HG03460 (cell line): Measurements from ENCODE around the gene ELOF1.
"Not testable (repeated sequence)": the region's sequence is repeated elsewhere in the genome, so short reads cannot be mapped to it uniquely, and the experiment has no call there.

ENCODE experiments used
- ATAC-seq: cut with Tn5 transposase; IDR thresholded peaks from one replicate; pipeline ENCODE4 v1.9.1; 2021; ENCODE audit not compliant: unreplicated experiment

The ELOF1 gene

DNA sequence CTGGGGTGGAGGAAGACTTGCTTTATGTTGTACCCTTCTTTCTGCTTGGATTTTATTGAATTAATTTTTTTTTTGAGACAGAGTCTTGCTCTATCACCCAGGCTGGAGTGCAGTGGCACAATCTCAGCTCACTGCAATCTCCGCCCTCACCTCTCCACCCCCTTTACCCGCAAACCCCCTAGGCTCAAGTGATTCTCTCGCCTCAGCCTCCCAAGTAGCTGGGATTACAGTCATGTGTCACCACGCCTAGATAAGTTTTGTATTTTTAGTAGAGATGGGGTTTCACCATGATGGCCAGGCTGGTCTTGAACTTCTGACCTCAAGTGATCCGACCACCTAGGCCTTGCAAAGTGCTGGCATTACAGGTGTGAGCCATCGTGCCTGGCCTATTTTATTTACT, 14.3 kb upstream of the ELOF1 start:
- ATAC-seq = not testable (repeated sequence)

DNA sequence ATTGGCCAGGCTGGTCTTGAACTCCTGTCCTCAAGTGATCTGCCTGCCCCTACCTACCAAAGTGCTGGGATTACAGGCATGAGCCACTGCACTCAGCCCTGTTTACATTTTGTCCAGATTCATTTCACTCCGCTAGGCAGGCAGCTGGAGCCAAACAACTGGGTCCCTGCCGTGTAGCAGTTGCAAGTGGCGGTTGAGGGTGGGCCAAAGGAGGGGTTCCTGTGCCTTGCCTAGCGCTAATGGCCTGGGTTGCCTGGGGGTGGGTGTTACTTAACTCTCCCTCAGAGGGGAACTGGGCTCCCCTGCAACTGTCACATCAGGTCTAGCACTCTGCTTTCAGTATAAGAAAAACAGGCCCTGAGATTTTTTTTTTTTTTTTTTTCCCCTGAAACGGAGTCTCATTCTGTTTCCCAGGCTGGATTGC, 11.0 kb upstream of the ELOF1 start:
- ATAC-seq = no peak

DNA sequence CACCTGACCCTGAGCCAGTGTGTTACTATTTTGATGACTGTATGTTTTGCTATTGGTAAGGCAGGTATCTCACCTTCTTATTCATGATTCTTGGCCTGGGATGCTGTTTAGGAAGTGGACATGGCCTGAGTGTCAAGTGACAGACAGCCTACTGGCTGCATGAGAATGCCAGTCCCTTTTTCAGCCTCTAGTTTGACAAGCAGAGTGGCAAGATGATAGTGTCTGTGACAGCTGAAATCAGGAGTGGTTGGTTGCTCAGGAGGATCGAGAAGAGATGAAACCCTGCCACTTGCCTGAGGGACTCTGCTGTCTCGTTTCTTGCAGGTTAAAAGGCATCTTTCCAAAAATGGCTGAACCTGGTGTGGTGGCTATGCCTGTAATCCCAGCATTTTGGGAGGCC, 7.1 kb upstream of the ELOF1 start:
- no peak for ATAC-seq

DNA sequence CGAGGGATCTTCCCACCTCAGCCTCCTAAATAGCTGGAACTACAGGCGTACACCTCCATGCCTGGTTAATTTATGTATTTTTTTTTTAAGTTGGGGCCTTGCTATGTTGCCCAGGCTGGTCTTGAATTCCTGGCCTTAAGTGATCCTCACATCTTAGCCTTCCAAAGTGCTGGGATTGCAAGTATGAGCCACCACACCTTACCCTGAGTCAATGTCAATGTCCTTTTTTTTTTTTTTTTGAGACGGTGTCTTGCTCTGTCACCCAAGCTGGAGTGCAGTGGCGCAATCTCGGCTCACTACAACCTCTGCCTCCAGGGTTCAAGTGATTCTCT, 6.6 kb upstream of the ELOF1 start:
- ATAC-seq = not testable (repeated sequence)

DNA sequence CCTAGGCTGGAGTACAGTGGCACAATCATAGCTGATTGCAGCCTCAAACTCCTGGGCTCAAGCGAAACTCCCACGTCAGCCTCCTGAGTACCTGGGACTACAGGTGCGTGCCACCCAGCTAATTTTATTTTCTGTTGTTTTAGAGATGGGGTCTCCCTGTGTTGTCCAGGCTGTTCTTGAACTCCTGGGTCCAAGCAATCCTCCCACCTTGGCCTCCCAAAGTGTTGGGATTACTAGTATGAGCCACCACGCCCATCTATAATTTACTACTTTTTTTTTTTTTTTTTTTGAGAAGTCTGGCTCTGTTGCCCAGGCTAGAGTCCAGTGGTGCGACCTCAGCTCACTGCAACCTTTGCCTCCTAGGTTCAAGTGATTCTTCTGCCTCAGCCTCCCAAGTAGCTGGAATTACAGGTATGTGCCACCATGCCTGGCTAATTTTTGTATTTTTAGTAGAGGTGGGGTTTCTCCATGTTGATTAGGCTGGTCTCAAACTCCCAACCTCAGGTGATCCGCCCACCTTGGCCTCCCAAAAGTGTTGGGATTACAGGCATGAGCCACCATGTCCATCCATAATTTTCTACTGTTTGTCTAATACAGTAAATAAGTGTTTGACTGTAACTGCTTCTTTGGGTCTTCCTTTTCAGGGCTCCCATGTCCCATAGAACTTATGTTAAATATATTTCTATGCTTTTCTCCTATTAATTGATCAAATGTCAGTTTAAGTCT, 5.2 kb upstream of the ELOF1 start:
- ATAC-seq = not testable (repeated sequence)

DNA sequence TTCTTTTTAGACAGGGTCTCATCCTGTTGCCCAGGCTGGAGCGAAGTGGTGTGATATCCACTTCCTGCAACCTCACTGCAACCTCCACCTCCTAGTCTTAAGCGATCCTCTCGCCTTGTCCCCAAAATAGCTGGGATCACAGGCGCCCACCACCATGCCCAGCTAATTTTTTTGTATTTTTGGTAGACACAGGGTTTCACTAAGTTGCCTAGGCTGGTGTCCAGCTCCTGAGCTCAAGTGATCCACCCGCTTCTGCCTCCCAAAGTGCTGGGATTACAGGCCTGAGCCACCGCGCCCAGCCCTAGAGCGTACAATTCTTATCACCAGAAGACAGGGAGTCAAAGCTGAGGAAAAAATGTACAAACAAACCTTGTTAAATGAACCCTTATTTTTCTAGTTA, 4.5 kb upstream of the ELOF1 start:
- ATAC-seq = no peak

DNA sequence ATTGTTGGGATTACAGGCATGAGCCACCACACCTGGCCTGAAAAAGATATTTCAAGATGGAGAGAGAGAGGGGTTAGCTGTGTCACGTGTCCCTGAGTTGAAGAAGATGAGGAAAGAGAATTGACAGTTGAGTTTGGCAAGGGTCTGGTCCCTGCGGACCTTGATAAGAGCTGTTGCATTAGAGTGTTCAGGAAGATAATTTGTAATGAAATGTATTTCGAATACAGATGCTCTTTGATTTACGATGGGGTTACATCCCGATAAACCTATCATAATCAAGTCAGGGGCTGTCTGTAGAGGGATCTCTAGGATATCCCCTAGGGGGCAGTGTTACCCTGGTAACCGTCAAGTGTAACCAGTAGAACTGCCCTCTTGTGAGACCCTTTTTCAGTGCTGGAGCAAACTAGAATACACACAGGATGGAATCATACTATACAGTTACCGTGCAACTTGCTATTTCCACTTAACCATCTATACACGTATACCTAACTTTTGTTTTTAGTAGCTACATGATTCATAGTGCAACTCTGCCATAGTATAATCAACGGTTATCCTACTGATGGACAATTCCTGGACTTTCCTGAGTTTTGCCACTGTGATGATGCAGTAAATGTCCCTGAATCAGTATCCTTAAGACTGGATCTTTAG, 1.5 kb upstream of the ELOF1 start:
- no peak for ATAC-seq

DNA sequence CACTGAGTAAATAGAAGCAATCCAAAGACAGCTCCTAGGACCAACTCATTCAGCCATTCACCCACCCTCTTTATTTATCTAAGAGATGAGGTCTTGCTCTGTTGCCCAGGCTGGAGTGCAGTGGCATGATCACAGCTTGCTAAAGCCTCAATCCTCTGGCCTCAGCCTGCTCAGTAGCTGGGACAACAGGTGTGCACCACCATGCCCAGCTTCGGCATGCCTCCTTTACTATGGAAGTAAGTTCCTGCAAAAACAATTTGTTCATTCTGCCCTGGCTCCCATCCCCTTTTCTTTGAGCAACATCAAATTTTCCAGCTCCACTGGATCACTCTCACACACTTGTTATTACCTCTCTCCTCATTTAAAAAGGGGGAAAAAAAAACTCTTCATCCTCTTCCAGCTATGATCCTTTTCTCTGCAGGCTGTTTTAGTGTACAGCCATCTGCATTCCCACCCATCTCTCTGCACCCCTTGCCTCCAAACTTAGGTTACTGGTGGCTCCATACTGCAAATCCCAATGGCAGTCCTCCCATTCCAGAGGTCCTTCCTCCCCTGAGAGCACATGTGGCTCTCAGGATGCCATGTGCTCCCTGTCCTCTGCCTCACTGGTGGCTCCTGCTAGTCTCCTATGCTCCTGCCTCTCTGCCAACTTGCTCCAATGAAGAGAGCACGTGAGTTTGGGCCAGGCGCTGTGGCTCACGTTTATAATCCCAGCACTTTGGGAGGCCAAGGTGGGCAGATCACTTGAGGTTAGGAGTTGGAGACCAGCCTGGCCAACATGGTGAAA, 2.2 kb downstream of the ELOF1 start:
- no peak for ATAC-seq

DNA sequence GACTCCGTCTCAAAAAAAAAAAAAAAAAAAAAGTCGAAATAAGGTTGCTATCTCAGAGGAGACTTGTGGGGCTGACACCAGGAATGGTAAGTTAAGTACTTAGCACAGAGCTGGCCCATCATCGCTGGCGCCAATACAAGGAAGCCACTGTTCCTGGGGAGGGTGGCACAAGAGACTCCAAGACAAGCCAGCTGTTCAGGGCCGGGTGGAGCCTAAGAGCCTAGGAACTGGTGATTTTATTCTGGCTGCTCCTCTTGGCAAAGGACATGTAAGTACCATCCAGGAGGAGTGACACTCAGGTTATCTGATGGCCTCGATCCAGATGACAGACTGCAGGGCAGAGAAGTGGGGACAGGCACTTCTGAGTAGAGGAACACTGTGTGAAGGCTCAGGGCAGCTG, 3.8 kb downstream of the ELOF1 start:
- no peak for ATAC-seq

DNA sequence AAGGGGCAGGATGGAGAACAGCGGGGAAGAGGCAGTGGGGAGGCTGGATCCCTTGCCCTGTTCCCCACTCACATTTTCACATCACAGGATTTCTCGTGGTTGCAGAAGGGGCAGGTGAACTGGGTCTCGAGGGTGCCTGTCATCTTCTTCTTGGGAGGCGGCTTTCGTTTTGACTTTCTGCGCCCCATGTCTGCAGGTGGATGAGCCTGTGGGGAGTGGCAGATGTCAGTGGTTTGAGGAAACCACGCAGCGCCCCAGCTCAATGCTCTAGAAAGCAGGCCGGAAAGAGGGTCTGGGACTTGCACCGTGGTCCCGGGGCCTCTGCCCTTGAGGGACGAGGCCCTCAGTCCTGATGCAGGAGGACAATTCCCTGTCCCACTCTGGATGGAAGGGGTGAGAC, 4.9 kb downstream of the ELOF1 start:
- ATAC-seq = no peak

DNA sequence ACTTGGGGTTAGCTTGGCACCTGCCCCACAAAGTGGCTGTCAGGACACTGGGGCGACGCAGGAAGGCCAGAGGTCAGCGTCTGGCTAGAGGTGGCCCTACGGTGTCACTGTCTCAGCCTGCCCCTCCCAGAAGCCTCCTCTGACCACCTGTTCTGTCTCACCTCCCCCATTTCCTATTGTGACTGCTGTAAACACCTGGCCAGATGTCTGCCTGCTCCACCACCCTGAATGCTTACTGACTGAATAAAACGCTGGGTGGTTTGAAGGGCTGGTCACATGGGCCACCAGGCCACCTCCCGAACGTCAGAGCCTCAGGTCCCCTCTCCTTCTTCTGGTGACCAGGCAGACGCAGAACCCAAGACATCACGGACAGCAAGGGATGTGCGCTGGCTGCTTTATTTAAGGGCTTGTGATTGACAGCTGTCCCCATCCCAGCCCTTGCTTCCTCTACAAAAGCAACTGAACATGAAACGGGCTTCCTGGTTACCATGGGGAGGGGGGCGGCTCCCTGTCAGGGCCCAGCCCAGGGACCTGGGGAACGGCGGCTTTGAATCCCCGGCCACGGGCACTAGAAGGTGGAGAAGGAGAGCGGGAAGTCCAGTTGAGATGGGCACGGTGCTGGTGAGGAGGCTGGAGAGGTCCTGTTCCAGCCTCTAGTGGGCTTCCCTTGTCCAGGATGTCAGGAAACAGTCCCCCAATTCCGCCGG, 6.2 kb downstream of the ELOF1 start:
- ATAC-seq = no peak

DNA sequence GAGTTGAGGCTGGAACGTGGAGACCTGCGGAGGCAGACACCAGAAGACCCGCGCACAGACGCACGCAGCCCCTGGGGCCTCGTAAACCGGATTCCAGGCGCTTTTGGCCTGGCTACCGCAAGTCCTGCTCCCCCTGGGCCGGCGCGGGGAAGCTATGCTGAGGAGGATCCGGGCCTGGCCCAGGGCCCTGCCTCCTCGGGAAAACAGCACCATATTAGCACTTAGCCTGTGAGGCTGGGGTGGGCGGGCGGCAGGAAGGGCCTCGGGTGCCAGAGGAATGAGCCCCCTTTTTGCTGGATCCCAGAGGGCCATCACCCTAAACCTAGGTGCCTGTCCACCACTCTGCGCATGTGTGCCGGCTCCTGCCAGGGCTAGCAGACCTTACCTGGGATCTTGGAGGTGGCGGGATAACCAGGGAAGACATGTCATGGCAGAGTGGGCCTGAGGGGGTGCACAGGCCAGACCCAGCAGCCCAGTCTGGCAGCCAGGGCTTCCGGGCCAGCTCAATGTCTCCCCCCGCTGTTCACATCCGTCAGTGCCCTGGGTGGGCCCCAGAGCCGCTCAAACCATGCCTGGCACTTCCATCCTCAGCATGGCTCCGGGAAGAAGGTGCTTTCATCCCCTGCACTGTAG, 7.3 kb downstream of the ELOF1 start:
- no peak for ATAC-seq

DNA sequence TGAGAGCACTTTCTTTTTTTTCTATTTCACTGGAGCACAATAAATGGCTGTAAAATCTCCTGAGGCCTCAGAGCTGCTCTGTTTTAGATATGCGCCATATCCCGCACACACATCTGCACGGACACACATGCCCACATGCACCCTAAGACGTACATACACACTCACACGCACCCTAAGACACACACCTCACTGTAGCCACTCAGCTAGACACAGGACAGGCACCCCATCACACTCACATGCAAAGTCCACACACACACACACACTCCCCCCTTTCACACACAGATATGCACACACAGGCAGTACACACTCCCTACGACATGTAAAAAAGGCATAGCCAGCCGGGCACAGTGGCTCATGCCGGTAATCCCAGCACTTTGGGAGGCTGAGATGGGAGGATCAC, 8.8 kb downstream of the ELOF1 start:
- ATAC-seq = no peak

DNA sequence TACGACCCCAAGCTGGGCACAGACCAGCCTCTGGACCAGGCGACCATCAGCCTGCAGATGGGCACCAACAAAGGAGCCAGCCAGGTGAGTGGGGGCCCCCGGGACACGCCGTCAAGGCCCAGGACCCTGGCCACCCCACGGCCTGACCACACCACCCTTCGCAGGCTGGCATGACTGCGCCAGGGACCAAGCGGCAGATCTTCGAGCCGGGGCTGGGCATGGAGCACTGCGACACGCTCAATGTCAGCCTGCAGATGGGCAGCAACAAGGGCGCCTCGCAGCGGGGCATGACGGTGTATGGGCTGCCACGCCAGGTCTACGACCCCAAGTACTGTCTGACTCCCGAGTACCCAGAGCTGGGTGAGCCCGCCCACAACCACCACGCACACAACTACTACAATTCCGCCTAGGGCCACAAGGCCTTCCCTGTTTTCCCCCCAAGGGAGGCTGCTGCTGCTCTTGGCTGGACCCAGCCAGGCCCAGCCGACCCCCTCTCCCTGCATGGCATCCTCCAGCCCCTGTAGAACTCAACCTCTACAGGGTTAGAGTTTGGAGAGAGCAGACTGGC, 9.6 kb downstream of the ELOF1 start:
- ATAC-seq = no peak

DNA sequence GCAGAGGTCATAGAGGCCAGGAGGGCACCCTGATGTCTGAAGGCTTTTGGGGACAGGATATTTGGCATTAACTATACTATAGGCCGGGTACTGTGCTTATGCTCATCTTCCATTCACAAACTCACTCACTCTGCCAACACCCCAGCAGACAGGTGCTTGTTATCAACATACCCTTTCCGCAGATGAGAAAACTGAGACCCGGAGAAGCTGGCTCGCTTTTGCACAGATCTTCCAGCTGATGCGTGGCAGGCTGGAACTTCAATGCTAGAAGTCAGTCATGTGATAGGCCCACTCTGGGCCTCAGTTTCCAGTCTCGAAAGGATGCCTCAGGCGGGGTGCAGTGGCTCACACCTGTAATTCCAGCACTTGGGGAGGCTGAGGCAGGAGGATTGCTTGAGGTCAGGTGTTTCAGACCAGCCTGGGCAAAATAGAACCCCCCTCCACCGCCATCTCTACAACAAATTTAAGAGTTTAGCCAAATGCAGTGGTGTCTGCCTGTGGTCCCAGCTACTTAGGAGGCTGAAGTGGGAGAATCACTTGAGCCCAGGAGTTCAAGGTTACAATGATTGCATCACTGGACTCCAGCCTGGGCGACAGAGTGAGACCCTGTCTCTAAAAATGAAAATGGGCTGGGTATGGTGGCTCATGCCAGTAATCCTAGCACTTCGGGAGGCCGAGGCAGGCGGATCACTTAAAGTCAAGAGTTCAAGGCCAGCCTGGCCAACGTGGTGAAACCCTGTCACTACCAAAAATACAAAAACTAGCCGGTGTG, 10.9 kb downstream of the ELOF1 start:
- no peak for ATAC-seq

DNA sequence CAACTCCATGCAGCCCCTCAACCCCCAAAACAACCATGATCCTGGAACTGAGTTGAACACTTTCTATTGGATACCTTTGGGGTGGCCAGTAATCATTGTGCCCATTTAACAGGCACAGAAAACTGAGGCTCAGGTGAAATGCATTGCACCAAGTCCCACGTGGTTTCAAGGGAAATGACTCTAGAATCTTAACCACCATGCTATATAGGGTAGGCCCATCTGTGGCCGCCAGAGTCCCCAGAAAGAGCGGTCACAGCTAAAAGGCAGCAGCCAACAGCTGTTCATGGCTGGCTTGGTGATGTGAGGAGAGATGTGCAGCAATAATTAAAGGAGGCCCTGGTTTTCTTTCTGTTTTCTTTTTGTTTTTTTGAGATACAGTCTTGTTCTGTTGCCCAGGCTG, 17.8 kb downstream of the ELOF1 start:
- no peak for ATAC-seq

DNA sequence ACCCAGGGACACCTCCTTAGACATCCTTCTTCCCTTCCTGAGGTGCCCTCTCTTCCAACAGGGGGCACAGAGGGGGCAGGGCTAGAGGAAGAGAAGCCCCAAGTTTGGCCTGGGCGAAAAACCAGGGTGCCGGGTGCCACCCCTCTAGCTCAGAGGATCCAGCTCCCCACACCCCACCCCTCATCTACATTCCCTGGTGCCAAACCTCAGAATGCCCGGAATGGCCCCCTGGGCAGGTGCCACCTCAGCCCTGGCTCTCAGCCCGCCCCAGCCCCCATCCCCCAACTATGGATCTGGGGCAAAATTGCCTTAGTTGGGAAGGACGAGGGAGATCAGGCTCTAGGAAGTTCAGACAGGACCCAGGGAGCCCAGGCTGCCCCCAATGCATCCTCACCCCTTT, 18.4 kb downstream of the ELOF1 start:
- ATAC-seq = no peak

DNA sequence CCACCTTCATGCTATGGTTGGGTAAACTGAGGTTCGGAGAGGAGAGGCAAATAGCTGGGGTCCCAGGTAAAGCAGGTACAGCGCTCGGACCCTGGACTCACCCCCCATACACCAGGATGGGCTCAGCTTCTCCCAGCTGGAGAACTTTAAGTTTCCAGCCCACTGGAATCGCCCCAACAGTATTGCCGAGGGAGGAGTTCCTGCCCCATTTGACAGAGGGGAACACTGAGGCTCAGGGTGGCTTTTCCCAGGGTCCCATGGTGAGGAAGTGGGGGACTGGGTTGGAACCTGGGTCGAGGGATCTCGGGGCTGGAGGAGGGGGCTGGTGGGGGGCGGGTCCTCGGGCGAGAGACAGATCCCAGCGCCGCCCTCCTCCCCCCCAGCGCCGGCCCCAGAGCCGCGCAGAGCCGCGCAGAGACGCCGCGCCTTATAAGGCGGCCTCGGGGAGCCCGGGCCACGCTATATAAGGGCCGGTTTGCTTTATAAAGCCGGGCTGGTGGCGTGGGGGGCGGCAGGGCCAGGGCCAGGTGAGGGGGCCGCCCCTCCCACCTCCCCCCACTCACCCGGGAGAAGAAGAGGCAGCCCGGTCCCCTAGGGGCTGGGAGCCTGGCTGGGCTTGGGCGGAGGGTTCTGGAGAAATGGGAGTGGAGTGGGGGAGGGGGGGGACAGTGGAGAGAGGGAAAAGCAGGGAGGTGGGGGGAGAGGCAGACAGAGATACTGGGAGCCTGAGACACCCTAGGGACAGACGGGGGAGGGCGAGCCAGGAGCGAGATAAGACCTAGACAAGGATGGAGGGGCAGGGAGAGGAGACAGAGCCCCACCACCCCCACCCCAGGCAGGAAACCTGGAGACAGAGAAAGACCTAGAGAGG, 19.3 kb downstream of the ELOF1 start:
- ATAC-seq = no peak
